Hematopoietic multipotent progenitor cell treated with erythropoietin and hydrocortisone succinate and interleukin-3 and kit ligand, for 8 days (in vitro differentiated cells): ENCODE measurements around the gene METTL2B.
"Not testable (repeated sequence)": the region's sequence is repeated elsewhere in the genome, so short reads cannot be mapped to it uniquely, and the experiment has no call there.

Experiments
- DNase-seq: peaks from one replicate; pipeline ENCODE4 v3.0.0-alpha.2; 2015

The METTL2B gene

GRCh38 chr7:128455543-128456254 is 20.8 kb upstream of the METTL2B start, which contains the start of gene HILPDA:
TSS of gene HILPDA (plus strand) at chr7:128455878. CDS start at chr7:128457269, 1,391 bp downstream.
- DNase-seq = peak; percentile 91

GRCh38 chr7:128456255-128456725 is 20.3 kb upstream of the METTL2B start:
- DNase-seq = no peak

- DNase-seq = not testable (repeated sequence)
These were observed 19.2 kb upstream of the METTL2B start for GRCh38 chr7:128457385-128457784.

- no peak for DNase-seq
These were observed 17.6 kb upstream of the METTL2B start for GRCh38 chr7:128458956-128459355.

GRCh38 chr7:128459394-128459878 is 17.1 kb upstream of the METTL2B start:
- DNase-seq = peak; percentile 87

GRCh38 chr7:128462460-128462859 is 14.1 kb upstream of the METTL2B start:
- no peak for DNase-seq

- DNase-seq = not testable (repeated sequence)
These were observed 13.2 kb upstream of the METTL2B start for GRCh38 chr7:128463345-128463744.

GRCh38 chr7:128463933-128464332 is 12.6 kb upstream of the METTL2B start:
- not testable (repeated sequence) for DNase-seq

GRCh38 chr7:128466871-128467270 is 9.7 kb upstream of the METTL2B start:
- DNase-seq = not testable (repeated sequence)

- DNase-seq = not testable (repeated sequence)
These were observed 765 bp downstream of the METTL2B start for GRCh38 chr7:128477336-128477690.

- DNase-seq = not testable (repeated sequence)
These were observed 2.5 kb downstream of the METTL2B start for GRCh38 chr7:128479082-128479481.

- DNase-seq = not testable (repeated sequence)
These were observed 11.6 kb downstream of the METTL2B start for GRCh38 chr7:128488134-128488533.

- no peak for DNase-seq
These were observed 20.9 kb downstream of the METTL2B start for GRCh38 chr7:128497405-128497804.

- not testable (repeated sequence) for DNase-seq
These were observed 28.9 kb downstream of the METTL2B start for GRCh38 chr7:128505416-128505815.

GRCh38 chr7:128506819-128507218 is 30.3 kb downstream of the METTL2B start:
- not testable (repeated sequence) for DNase-seq

GRCh38 chr7:128507321-128507993 is 30.9 kb downstream of the METTL2B start:
- not testable (repeated sequence) for DNase-seq

- DNase-seq = not testable (repeated sequence)
These were observed 35.1 kb downstream of the METTL2B start for GRCh38 chr7:128511692-128512091.

GRCh38 chr7:128515232-128515631 is 38.7 kb downstream of the METTL2B start:
- DNase-seq = not testable (repeated sequence)

- DNase-seq = not testable (repeated sequence)
These were observed 40.5 kb downstream of the METTL2B start for GRCh38 chr7:128517023-128517422.

- DNase-seq = peak; percentile 95
These were observed 46.8 kb downstream of the METTL2B start for GRCh38 chr7:128523226-128523931.

GRCh38 chr7:128523932-128524524 is 47.5 kb downstream of the METTL2B start:
- not testable (repeated sequence) for DNase-seq

GRCh38 chr7:128525584-128525983 is 49.0 kb downstream of the METTL2B start:
- DNase-seq = not testable (repeated sequence)

- not testable (repeated sequence) for DNase-seq
These were observed 49.5 kb downstream of the METTL2B start for GRCh38 chr7:128526062-128526466.
